Caki2 (cell line): ENCODE data around the gene KCNK16. TPM values are rescaled to one million over a fixed set of nuclear protein-coding genes. Genes with fewer than 3 reads are reported as not detected.

Experiments used
- DNase-seq: peaks from one replicate; pipeline ENCODE4 v3.0.0-alpha.2; 2015; ENCODE audit warnings: low read depth
- in situ Hi-C: cut with HindIII; loops from 2 replicates; pipeline ENCODE4 v1.10.0; 2016; ENCODE audit warnings: low sequenced_read_pairs, low pct_unique_long_range_greater_than_20kb, mixed read lengths
- total RNA-seq: library from RNA; depleted of rRNA; stranded (reverse); fragments of >200 nt; shearing (Covaris generic); gene quantifications from 2 replicates; pipeline ENCODE4 v1.2.3, GENCODE V29; 2014; ENCODE audit warnings: low replicate concordance

KCNK16 gene
- total RNA-seq, 1 experiment from 2014 or later = not detected

DNA sequence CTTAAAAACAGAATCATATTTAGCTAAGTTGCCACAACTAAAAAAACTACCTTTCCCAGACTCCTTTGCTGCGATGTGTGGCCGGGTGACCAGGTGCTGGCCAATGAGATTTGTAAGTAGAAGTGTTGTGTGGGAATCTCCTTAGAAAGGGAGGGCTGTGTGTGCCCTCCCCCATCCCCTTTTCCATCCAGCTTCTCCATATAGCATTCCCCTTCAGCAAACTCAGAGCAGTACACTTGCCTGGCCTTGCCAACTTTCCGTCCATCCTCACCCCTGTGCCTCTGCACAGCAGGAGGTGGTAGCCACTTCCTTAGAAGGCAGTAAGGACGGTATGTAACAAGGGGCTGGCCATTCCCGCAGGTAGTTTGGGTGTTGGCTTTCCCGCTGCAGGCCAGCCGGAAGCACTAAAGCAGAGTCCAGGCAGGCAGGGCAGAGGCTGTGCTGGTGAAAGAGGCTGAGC lies 22.3 kb upstream of the KCNK16 start:
- in situ Hi-C loops = no loop called here
- DNase-seq = no peak

DNA sequence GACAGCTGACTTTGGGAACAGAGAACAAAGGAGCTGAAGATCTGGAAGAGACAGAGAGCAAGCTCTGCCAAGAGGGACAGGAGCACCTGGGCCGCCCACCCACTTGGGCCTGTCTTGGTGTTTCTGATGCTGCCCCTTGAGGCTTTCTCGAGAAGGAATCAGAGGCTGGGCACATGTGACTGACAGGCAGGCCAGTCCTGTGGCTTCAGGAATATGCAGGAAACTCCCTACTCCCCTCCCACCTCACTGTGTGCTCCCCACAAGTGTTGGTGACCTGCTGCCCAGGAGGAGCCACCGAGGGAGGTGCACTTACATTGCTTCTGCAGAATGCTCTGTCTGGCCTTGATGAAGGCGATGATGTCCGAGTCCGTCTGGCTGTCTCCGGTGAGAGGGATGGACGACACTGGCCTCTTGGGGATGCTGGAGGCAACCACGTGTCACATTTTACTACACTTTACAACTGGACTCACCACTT lies 20.9 kb upstream of the KCNK16 start:
- no peak for DNase-seq
- in situ Hi-C loops = no loop called here

DNA sequence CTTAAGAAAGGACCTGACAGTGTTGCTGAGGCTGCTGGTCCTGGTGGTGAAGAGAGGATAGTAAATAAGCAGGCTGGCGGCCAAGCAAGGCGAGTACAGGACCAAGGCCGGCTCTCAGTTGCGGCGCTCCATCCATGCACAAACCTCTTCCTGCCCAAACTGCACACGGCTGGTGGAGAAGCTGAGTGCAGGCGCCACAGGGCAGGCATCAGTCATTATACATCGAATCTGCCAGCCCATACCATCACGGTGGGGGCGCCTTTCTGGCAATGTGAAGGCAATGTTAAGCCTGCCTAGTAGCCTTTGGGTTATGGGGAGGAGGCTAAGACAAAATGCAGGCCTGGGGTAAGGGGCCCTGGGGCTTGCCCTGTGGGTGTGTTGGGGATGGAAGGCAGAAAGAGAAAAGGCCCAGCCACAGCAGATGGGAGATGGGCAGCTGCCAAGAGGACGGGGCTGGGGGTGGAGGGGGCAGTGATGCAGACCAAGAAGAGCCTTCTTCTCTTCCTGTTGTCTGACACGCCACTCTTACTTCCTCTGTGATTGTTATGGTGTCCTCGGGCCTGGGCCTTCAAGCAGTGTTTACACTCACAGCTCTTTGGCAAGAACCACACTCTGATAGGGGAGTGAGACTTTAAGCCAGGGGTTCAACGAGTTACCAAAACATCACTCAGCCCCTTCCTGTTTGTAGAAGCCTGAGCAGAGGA lies 20.3 kb upstream of the KCNK16 start:
- no peak for DNase-seq
- in situ Hi-C loops = no loop called here

DNA sequence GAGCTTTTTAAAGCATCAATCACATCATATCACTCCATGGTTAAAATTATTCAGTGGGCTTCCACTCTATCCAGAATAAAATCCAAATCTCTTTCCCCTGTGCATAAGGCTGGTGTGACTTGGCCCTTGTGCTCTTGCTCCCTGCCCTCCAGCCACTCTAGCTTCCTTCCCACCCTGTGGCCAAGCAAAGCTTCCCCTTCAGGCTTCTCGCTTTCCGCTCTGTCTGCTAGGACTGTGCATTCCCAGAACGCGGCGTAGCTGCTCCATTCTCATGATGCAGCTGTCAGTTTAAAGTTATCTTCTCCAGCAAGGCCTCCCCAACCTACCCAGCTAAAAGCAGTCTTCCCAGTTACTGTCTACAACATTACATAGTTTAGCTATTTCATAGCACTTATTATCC lies 19.4 kb upstream of the KCNK16 start:
- in situ Hi-C loops = no loop called here
- DNase-seq = no peak

GRCh38 chr6:39341352-39341751 lies 18.9 kb upstream of the KCNK16 start:
- DNase-seq = no peak
- in situ Hi-C loops = no loop called here

GRCh38 chr6:39339868-39340550 lies 17.5 kb upstream of the KCNK16 start:
- in situ Hi-C loops = no loop called here
- no peak for DNase-seq

- DNase-seq = no peak
- in situ Hi-C loops = no loop called here
Measured at GRCh38 chr6:39339096-39339867, 16.8 kb upstream of the KCNK16 start.

DNA sequence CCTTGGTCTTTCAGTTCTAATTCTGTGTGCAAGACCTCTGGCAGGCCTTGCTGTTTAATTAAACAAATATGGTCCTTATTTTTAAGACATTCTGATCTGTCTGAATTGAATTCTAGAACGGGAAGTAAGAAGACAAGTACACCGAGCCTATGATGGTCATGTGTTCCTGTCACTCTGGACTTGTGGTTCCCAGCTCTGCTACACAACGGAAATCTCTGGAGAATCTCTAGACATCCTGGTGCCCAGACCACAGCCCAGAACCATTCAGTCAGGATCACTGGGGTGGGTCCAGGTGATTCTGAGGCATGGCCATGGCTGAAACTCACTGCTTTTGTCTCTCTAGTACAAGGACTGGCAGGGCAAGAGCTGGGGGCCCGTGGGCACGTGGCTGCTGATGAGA lies 15.9 kb upstream of the KCNK16 start:
- DNase-seq = no peak
- in situ Hi-C loops = no loop called here

DNA sequence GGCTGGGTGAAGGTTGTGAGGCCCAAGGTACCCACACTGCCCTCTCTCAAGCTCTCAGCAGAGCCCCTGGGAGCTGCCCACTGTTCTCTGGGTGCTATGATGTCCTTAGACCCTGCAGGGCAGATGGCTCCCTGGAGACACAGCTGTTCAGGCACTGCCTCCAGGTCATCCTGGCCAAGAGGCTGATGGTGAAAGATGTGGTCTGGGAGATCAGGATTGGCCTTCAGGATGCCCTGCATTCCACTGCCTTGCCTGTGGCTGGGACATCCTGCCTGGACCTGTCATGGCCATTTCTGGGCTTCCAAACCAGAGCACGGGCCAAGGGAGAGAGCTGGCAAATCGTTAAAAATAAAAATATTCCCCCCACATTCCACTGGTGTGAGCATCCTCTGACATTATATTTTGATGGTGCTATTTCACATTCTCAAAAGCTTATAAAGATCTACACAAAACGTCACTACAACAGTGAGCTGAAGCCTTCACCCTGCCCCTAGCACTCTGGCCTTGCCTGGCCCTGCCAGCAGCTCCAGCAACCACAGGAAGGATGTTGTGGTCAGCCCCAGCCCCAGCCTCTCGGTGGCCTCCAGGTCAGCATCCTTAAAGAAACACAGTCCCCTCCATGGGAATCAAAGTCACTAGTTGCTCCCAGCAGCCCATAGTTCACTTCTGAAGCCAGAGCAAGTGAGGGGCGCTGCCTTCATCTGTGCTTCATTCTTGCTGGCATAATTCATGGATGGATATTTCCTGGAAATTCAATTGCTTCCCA lies 13.5 kb upstream of the KCNK16 start:
- in situ Hi-C loops = no loop called here
- no peak for DNase-seq

- no peak for DNase-seq
- in situ Hi-C loops = no loop called here
Measured at GRCh38 chr6:39333644-39334438, 11.3 kb upstream of the KCNK16 start.

- in situ Hi-C loops = no loop called here
- no peak for DNase-seq
Measured at GRCh38 chr6:39330476-39330875, 8.0 kb upstream of the KCNK16 start.

DNA sequence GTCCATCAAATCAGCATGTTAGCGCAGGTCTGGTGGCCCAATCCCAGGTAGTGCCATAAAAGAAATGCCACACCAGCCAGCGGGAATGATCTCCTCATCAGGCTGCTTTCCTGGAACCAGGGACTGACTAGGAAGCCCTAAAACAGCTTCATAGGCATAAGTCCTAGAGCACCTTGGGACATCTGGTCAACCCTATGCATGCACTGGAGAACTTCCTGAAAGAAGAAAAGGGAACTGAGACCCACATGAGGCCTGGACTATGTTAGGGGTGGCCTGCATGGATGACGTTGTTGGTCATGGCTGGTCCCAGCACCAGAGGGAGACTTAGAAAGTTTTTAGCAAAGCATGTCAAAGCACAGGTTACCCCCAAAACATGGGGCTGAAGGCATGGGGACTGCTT lies 7.6 kb upstream of the KCNK16 start:
- in situ Hi-C loops = no loop called here
- DNase-seq = no peak

DNA sequence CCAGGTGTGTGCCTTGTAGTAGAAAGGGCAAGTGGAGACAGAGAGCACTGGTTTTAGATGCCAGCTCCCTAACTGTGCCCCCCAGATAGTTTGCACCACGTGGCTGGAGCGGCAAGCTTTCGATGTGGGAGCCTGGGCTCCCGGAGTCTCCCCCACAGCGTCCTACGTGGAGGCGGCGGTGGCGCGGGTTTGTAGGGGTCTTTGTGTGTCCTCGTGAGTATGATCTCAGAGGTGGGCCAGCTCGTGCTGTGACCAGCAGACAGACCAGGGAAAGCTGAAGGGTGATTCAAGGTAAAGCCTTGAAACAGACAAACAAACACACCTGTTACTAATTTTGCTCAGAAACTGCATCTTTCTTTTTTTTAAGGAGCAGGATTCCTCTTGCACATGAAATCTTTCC lies 5.6 kb upstream of the KCNK16 start:
- DNase-seq = no peak
- in situ Hi-C loops = no loop called here

DNA sequence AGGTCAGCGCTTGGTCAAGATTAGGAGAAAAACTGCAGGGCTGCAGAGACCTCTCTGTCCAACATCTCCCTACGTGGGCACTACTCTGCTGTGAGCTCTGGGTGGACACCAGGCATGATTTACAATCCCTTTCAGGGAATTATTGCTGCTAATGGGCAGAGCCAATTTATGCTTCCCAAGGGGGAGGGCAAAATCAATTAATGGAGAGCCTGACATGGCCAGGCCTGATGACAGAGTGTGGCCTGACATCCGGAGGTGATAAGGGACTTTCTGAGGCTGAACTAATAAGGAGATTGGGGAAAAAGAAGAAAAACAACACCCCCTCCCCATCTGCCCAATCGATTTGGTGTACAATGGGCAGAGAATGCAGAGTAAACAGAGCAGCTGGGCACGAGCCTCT lies 5.0 kb upstream of the KCNK16 start:
- no peak for DNase-seq
- in situ Hi-C loops = no loop called here

GRCh38 chr6:39321761-39322160 lies 741 bp downstream of the KCNK16 start:
- no peak for DNase-seq
- in situ Hi-C loops = no loop called here

DNA sequence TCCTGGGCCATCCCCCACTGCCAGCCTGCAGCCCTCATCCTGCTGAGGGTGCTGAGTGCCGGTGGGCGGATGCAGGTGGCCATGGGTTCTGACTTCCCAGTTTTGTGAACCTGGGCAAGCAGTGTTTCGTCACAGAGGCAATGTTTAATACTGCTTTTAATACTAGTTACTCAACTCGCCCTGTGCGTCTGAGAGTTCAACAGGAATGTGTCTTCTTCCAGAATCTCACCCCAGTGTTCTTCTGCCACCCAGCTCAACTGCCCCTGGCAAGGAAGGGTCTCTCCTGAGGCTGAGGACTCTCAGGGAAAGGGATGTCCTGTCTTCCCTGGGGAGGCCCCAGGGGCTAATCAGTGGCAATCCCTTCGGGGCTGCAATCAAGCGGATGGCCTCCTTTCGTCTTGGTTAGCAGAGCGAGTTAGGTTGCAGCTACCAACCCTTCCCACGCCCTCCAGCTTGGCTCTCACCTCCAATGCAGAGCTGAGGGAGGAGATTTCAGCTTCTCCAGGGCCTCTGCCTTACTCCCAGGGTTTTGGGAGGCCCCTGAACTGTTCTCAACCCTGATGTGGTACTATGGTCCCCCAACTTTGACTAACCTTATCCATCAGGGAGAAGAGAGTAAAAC lies 2.0 kb downstream of the KCNK16 start:
- in situ Hi-C loops = no loop called here

GRCh38 chr6:39319621-39320362 lies 2.7 kb downstream of the KCNK16 start:
- no peak for DNase-seq
- in situ Hi-C loops = no loop called here

More for the DNA sequence above, 2.0 kb downstream of the KCNK16 start:
- no peak for DNase-seq
